ENCODE data around the gene CENPI.
A peak's percentile ranks its signal among the peaks of the same experiment; 100 is the strongest.
"Not testable (repeated sequence)": the region's sequence is repeated elsewhere in the genome, so short reads cannot be mapped to it uniquely, and the experiment has no call there.

CENPI gene

GRCh38 chrX:101097546-101098453, at the start of gene CENPI:
CENPI (plus strand) TSS chrX:101098204; CDS start chrX:101101071, 2,867 bp downstream.
- peaks cover 6% of the 10 kb centered on the region for H3K36me3 ChIP-seq (ENCODE audit: insufficient read depth, low read length)
- peaks cover 7% of the 10 kb centered on the region for H3K4me1 ChIP-seq (ENCODE audit: insufficient read depth, low read length)
- peak within 1 kb of the TSS; percentile 49 for H2AFZ ChIP-seq (ENCODE audit: low read depth, low read length)
- H3K9me3 ChIP-seq (ENCODE audit: low read length), result no peaks in the 10 kb centered on the region
- peak within 1 kb of the TSS; percentile 72 for H3K4me3 ChIP-seq (ENCODE audit: low read length)
- no peaks in the 10 kb centered on the region for H3K27me3 ChIP-seq (ENCODE audit: insufficient read depth, low read length)

- Histone ChIP-seq H2AFZ (ENCODE audit: low read depth, low read length) (peak overlapping the region; percentile 84), H3K27me3 (ENCODE audit: insufficient read depth, low read length) (no peaks in the 10 kb centered on the region), H3K4me3 (ENCODE audit: low read length) (peak overlapping the region; percentile 74), H3K9me3 (ENCODE audit: low read length) (no peaks in the 10 kb centered on the region), H3K36me3 (ENCODE audit: insufficient read depth, low read length) (no peaks in the 10 kb centered on the region), H3K4me1 (ENCODE audit: insufficient read depth, low read length) (peaks cover 3% of the 10 kb centered on the region)
Observed at GRCh38 chrX:101051153-101051548, 46.9 kb upstream of the CENPI start.

- no peaks in the 10 kb centered on the region for H3K9me3 ChIP-seq (ENCODE audit: low read length)
- no peaks in the 10 kb centered on the region for H3K36me3 ChIP-seq (ENCODE audit: insufficient read depth, low read length)
- H2AFZ ChIP-seq (ENCODE audit: low read depth, low read length), result peak within 1 kb of the TSS; percentile 84
- no peaks in the 10 kb centered on the region for H3K27me3 ChIP-seq (ENCODE audit: insufficient read depth, low read length)
- peaks cover 3% of the 10 kb centered on the region for H3K4me1 ChIP-seq (ENCODE audit: insufficient read depth, low read length)
- peak within 1 kb of the TSS; percentile 74 for H3K4me3 ChIP-seq (ENCODE audit: low read length)
Observed at GRCh38 chrX:101051549-101052302, 46.3 kb upstream of the CENPI start, which contains the start of gene TRMT2B. TRMT2B (minus strand) TSS chrX:101052111; CDS start chrX:101042289, 9,822 bp downstream.

GRCh38 chrX:101056551-101056950, 41.5 kb upstream of the CENPI start:
- H3K9me3 ChIP-seq (ENCODE audit: low read length); H3K4me1 ChIP-seq (ENCODE audit: insufficient read depth, low read length); H3K4me3 ChIP-seq (ENCODE audit: low read length); H3K36me3 ChIP-seq (ENCODE audit: insufficient read depth, low read length); H3K27me3 ChIP-seq (ENCODE audit: insufficient read depth, low read length); H2AFZ ChIP-seq (ENCODE audit: low read depth, low read length): not testable (repeated sequence)

GRCh38 chrX:101057093-101057714, 40.8 kb upstream of the CENPI start:
- no peaks in the 10 kb centered on the region for H3K9me3 ChIP-seq (ENCODE audit: low read length)
- no peaks in the 10 kb centered on the region for H3K36me3 ChIP-seq (ENCODE audit: insufficient read depth, low read length)
- no peak overlapping the region for H3K4me3 ChIP-seq (ENCODE audit: low read length)
- no peaks in the 10 kb centered on the region for H3K4me1 ChIP-seq (ENCODE audit: insufficient read depth, low read length)
- no peak overlapping the region for H2AFZ ChIP-seq (ENCODE audit: low read depth, low read length)
- no peaks in the 10 kb centered on the region for H3K27me3 ChIP-seq (ENCODE audit: insufficient read depth, low read length)

- no peak overlapping the region for H3K4me3 ChIP-seq (ENCODE audit: low read length)
- H3K9me3 ChIP-seq (ENCODE audit: low read length), result no peaks in the 10 kb centered on the region
- no peaks in the 10 kb centered on the region for H3K36me3 ChIP-seq (ENCODE audit: insufficient read depth, low read length)
- H3K27me3 ChIP-seq (ENCODE audit: insufficient read depth, low read length), result no peaks in the 10 kb centered on the region
- H3K4me1 ChIP-seq (ENCODE audit: insufficient read depth, low read length), result no peaks in the 10 kb centered on the region
- no peak overlapping the region for H2AFZ ChIP-seq (ENCODE audit: low read depth, low read length)
Observed at GRCh38 chrX:101062176-101062575, 35.8 kb upstream of the CENPI start.

- Histone ChIP-seq H2AFZ (ENCODE audit: low read depth, low read length) (no peak overlapping the region), H3K4me3 (ENCODE audit: low read length) (no peak overlapping the region), H3K27me3 (ENCODE audit: insufficient read depth, low read length) (peaks cover 6% of the 10 kb centered on the region), H3K9me3 (ENCODE audit: low read length) (no peaks in the 10 kb centered on the region), H3K4me1 (ENCODE audit: insufficient read depth, low read length) (no peaks in the 10 kb centered on the region), H3K36me3 (ENCODE audit: insufficient read depth, low read length) (no peaks in the 10 kb centered on the region)
Observed at GRCh38 chrX:101071582-101071981, 26.4 kb upstream of the CENPI start.

GRCh38 chrX:101078716-101079598, 19.0 kb upstream of the CENPI start, which contains the start of gene TMEM35A:
TMEM35A (plus strand) TSS chrX:101078879; CDS start chrX:101079003, 124 bp downstream.
- no peaks in the 10 kb centered on the region for H3K9me3 ChIP-seq (ENCODE audit: low read length)
- peaks cover 9% of the 10 kb centered on the region for H3K4me1 ChIP-seq (ENCODE audit: insufficient read depth, low read length)
- peak within 1 kb of the TSS; percentile 84 for H3K4me3 ChIP-seq (ENCODE audit: low read length)
- H2AFZ ChIP-seq (ENCODE audit: low read depth, low read length), result peak within 1 kb of the TSS; percentile 85
- H3K27me3 ChIP-seq (ENCODE audit: insufficient read depth, low read length), result peaks cover 3% of the 10 kb centered on the region
- H3K36me3 ChIP-seq (ENCODE audit: insufficient read depth, low read length), result no peaks in the 10 kb centered on the region

GRCh38 chrX:101079736-101080270, 18.2 kb upstream of the CENPI start:
- Histone ChIP-seq H3K4me1 (ENCODE audit: insufficient read depth, low read length) (peaks cover 9% of the 10 kb centered on the region), H3K4me3 (ENCODE audit: low read length) (peak overlapping the region; percentile 84), H2AFZ (ENCODE audit: low read depth, low read length) (no peak overlapping the region), H3K27me3 (ENCODE audit: insufficient read depth, low read length) (no peaks in the 10 kb centered on the region), H3K9me3 (ENCODE audit: low read length) (no peaks in the 10 kb centered on the region), H3K36me3 (ENCODE audit: insufficient read depth, low read length) (no peaks in the 10 kb centered on the region)

GRCh38 chrX:101080326-101081124, 17.5 kb upstream of the CENPI start:
- H3K9me3 ChIP-seq (ENCODE audit: low read length), result no peaks in the 10 kb centered on the region
- H2AFZ ChIP-seq (ENCODE audit: low read depth, low read length), result no peak overlapping the region
- H3K27me3 ChIP-seq (ENCODE audit: insufficient read depth, low read length), result no peaks in the 10 kb centered on the region
- peak overlapping the region; percentile 84 for H3K4me3 ChIP-seq (ENCODE audit: low read length)
- peaks cover 9% of the 10 kb centered on the region for H3K4me1 ChIP-seq (ENCODE audit: insufficient read depth, low read length)
- no peaks in the 10 kb centered on the region for H3K36me3 ChIP-seq (ENCODE audit: insufficient read depth, low read length)

GRCh38 chrX:101081231-101081630, 16.8 kb upstream of the CENPI start:
- H3K9me3 ChIP-seq (ENCODE audit: low read length), result no peaks in the 10 kb centered on the region
- H2AFZ ChIP-seq (ENCODE audit: low read depth, low read length), result no peak overlapping the region
- peaks cover 9% of the 10 kb centered on the region for H3K4me1 ChIP-seq (ENCODE audit: insufficient read depth, low read length)
- H3K27me3 ChIP-seq (ENCODE audit: insufficient read depth, low read length), result no peaks in the 10 kb centered on the region
- no peak overlapping the region for H3K4me3 ChIP-seq (ENCODE audit: low read length)
- H3K36me3 ChIP-seq (ENCODE audit: insufficient read depth, low read length), result no peaks in the 10 kb centered on the region

All from neuron (in vitro differentiated cells).